Keratinocyte (primary cell): ENCODE results near the gene TSPOAP1. TPM values are rescaled to one million over a fixed set of nuclear protein-coding genes. Genes with fewer than 3 reads are reported as not detected.

ENCODE experiments used
- DNase-seq: peaks from one replicate; pipeline ENCODE4 v3.0.0-alpha.2; 2011; ENCODE audit warnings: low read depth, missing footprints, low spot score
- FAIRE-seq: peaks from 2 replicates; lab custom pipeline; 2011; peaks lifted over from hg19 to GRCh38; lab: Jason Lieb, UNC
- H2AFZ ChIP-seq: 2 replicates; pipeline ENCODE4 v1.6.0; 2012; ENCODE audit warnings: low read length, control low read depth, inconsistent platforms; ENCODE audit not compliant: control insufficient read depth
- H3K27ac ChIP-seq: 2 replicates; pipeline ENCODE4 v1.5.1; 2011; ENCODE audit warnings: low read length; ENCODE audit not compliant: control insufficient read depth, insufficient read depth
- H3K27me3 ChIP-seq: 3 replicates; pipeline ENCODE4 v1.6.0; 2011; ENCODE audit warnings: low read length; ENCODE audit not compliant: control insufficient read depth, insufficient read depth; ENCODE audit errors: extremely low read depth
- H3K36me3 ChIP-seq, 2 experiments: 2 replicates in 1 of 2; 3 replicates in 1 of 2; pipeline ENCODE4 v1.5.1; 2011; ENCODE audit warnings: low read length in 2 of 2, mild to moderate bottlenecking in 1 of 2; ENCODE audit not compliant: control insufficient read depth in 2 of 2, insufficient read depth in 2 of 2; ENCODE audit errors: extremely low read depth in 1 of 2
- H3K4me1 ChIP-seq: 3 replicates; pipeline ENCODE4 v1.5.1; 2011; ENCODE audit warnings: low read length; ENCODE audit not compliant: control insufficient read depth, insufficient read depth; ENCODE audit errors: extremely low read depth
- H3K4me2 ChIP-seq: 3 replicates; pipeline ENCODE4 v1.6.0; 2011; ENCODE audit warnings: low read depth, low read length; ENCODE audit not compliant: control insufficient read depth, insufficient read depth; ENCODE audit errors: extremely low read depth
- H3K4me3 ChIP-seq, 3 experiments: fragments of 200-600 bp in 1 of 3; sonication (generic) in 1 of 3; 2 replicates in 2 of 3; 3 replicates in 1 of 3; pipeline ENCODE4 v1.5.1; 2011 to 2016; ENCODE audit warnings: low read length in 3 of 3, mild to moderate bottlenecking in 3 of 3, control low read depth in 2 of 3, inconsistent platforms in 1 of 3, low read depth in 1 of 3, mixed read lengths in 1 of 3, mixed run types in 1 of 3, moderate library complexity in 1 of 3; ENCODE audit not compliant: control insufficient read depth in 2 of 3, insufficient read depth in 2 of 3; ENCODE audit errors: extremely low read depth in 1 of 3
- H3K79me2 ChIP-seq: 2 replicates; pipeline ENCODE4 v1.6.0; 2012; ENCODE audit warnings: low read length; ENCODE audit not compliant: control insufficient read depth, insufficient read depth
- H3K9ac ChIP-seq: 3 replicates; pipeline ENCODE4 v1.6.0; 2011; ENCODE audit warnings: low read length; ENCODE audit not compliant: control insufficient read depth, insufficient read depth; ENCODE audit errors: extremely low read depth
- H3K9me1 ChIP-seq: 3 replicates; pipeline ENCODE4 v1.6.0; 2011; ENCODE audit warnings: low read length; ENCODE audit not compliant: control insufficient read depth, insufficient read depth; ENCODE audit errors: extremely low read depth
- H3K9me3 ChIP-seq: 2 replicates; pipeline ENCODE4 v1.5.1; 2012; ENCODE audit warnings: low read depth, low read length; ENCODE audit not compliant: control insufficient read depth
- H4K20me1 ChIP-seq: 3 replicates; pipeline ENCODE4 v1.6.0; 2011; ENCODE audit warnings: low read length; ENCODE audit not compliant: control insufficient read depth, insufficient read depth; ENCODE audit errors: extremely low read depth
- CTCF ChIP-seq, 3 experiments: IDR thresholded peaks in 1 of 3; conservative IDR thresholded peaks in 1 of 3; optimal IDR thresholded peaks in 1 of 3; 2 replicates in 2 of 3; 3 replicates in 1 of 3; pipeline versions ENCODE3 to v1.5.1; 2011; ENCODE audit warnings: low read length in 3 of 3, mild to moderate bottlenecking in 3 of 3, moderate library complexity in 2 of 3, control low read depth in 1 of 3, inconsistent platforms in 1 of 3; ENCODE audit not compliant: insufficient read depth in 2 of 3; ENCODE audit errors: extremely low read depth in 1 of 3
- EZH2 ChIP-seq: IDR thresholded peaks from one replicate; pipeline ENCODE4 v1.6.1; 2012; ENCODE audit warnings: inconsistent platforms, mild to moderate bottlenecking, low read length, moderate library complexity
- dilution Hi-C: fragments of 300-500 bp; cut with MboI; formaldehyde crosslinking; loops from one replicate; pipeline ENCODE4 v1.7.0; 2020; ENCODE audit warnings: low sequenced_read_pairs; ENCODE audit not compliant: extremely low pct_ligation_motif_present
- polyA plus RNA-seq, 5 experiments: library from polyadenylated mRNA; depleted of rRNA in 3 of 5; stranded (reverse) in 3 of 5; stranded (forward) in 1 of 5; unstranded in 1 of 5; fragments of >200 nt; gene quantifications; 1 replicate in 1 of 5; 2 replicates in 3 of 5; 3 replicates in 1 of 5; pipeline versions ENCODE4 v1.2.1 to v1.2.3, GENCODE V29; 2011 to 2012; ENCODE audit warnings: missing spikeins in 2 of 5, low read depth in 1 of 5, low replicate concordance in 1 of 5

TSPOAP1 gene
- polyA plus RNA-seq, 1 donor (not counting 4 experiments of a cell fraction or from before 2014, with no cell fraction given): 0.04 TPM

- no peak for FAIRE-seq
- dilution Hi-C loops: no loop called here
- Histone ChIP-seq H3K27ac (no peak overlapping the region), H3K9ac (no peak overlapping the region), H3K9me1 (peaks cover 2% of the 10 kb centered on the region), H3K9me3 (no peaks in the 10 kb centered on the region), H3K79me2 (no peaks in the 10 kb centered on the region), H3K27me3 (peaks cover 11% of the 10 kb centered on the region), H2AFZ (no peak overlapping the region), H4K20me1 (no peaks in the 10 kb centered on the region), H3K4me1 (peaks cover 8% of the 10 kb centered on the region), H3K36me3 (no peaks in the 10 kb centered on the region), H3K4me3 (no peak overlapping the region), H3K4me2 (no peak overlapping the region)
- no peak for DNase-seq
- TF ChIP-seq EZH2 (no peak), CTCF (optimal IDR thresholded peaks at IDR 0.05 in 1 of 3, IDR thresholded peaks at IDR 0.05 in 1 of 3, conservative IDR thresholded peaks at IDR 0.05 in 1 of 3; ENCODE audit: extremely low read depth in 1 of 3, insufficient read depth in 2 of 3, low read length in 3 of 3) (no peak)
These were observed 9.9 kb downstream of the TSPOAP1 start for GRCh38 chr17:58318627-58319172.

GRCh38 chr17:58318065-58318481 is 10.5 kb downstream of the TSPOAP1 start:
- FAIRE-seq (no peak), DNase-seq (no peak)
- Histone ChIP-seq H3K4me1 (peaks cover 8% of the 10 kb centered on the region), H2AFZ (no peak overlapping the region), H3K27ac (no peak overlapping the region), H3K36me3 (no peaks in the 10 kb centered on the region), H3K27me3 (peaks cover 5% of the 10 kb centered on the region), H3K9me3 (no peaks in the 10 kb centered on the region), H3K4me3 (no peak overlapping the region), H4K20me1 (no peaks in the 10 kb centered on the region), H3K4me2 (peak overlapping the region; percentile 11), H3K79me2 (no peaks in the 10 kb centered on the region), H3K9me1 (peaks cover 2% of the 10 kb centered on the region), H3K9ac (no peak overlapping the region)
- TF ChIP-seq CTCF (optimal IDR thresholded peaks at IDR 0.05 in 1 of 3, IDR thresholded peaks at IDR 0.05 in 1 of 3, conservative IDR thresholded peaks at IDR 0.05 in 1 of 3; ENCODE audit: extremely low read depth in 1 of 3, insufficient read depth in 2 of 3, low read length in 3 of 3) (no peak), EZH2 (no peak)
- dilution Hi-C loops: no loop called here
